IPS-18c (cell line): Measurements from ENCODE around the gene BDH2.

Source experiments
- H3K4me3 ChIP-seq: 2 replicates; pipeline ENCODE4 v1.7.0; 2013; ENCODE audit warnings: low read depth, mild to moderate bottlenecking, low read length, moderate library complexity; ENCODE audit not compliant: insufficient read depth
- H3K9me3 ChIP-seq: one replicate; pipeline ENCODE4 v1.6.1; 2013; ENCODE audit warnings: mild to moderate bottlenecking, low read length, moderate library complexity; ENCODE audit not compliant: control insufficient read depth, insufficient read depth

Gene BDH2

GRCh38 chr4:103099691-103100392, at the start of gene BDH2:
Gene BDH2 (minus strand): TSS chr4:103099834. CDS start chr4:103096254, 3,580 bp downstream.
- peak within 1 kb of the TSS; percentile 35 for H3K4me3 ChIP-seq

GRCh38 chr4:103144926-103145325, 45.3 kb upstream of the BDH2 start:
- H3K9me3 ChIP-seq: no peaks in the 10 kb centered on the region
- no peak overlapping the region for H3K4me3 ChIP-seq

More at GRCh38 chr4:103099691-103100392, at the start of gene BDH2:
- H3K9me3 ChIP-seq: no peaks in the 10 kb centered on the region

- no peaks in the 10 kb centered on the region for H3K9me3 ChIP-seq
These were observed 37.8 kb upstream of the BDH2 start for GRCh38 chr4:103137446-103137827.

GRCh38 chr4:103136671-103137445, 37.2 kb upstream of the BDH2 start:
- Histone ChIP-seq H3K9me3 (no peaks in the 10 kb centered on the region), H3K4me3 (no peak overlapping the region)

More at GRCh38 chr4:103137446-103137827, 37.8 kb upstream of the BDH2 start:
- H3K4me3 ChIP-seq: no peak overlapping the region

GRCh38 chr4:103129174-103129573, 29.5 kb upstream of the BDH2 start:
- no peak overlapping the region for H3K4me3 ChIP-seq
- no peaks in the 10 kb centered on the region for H3K9me3 ChIP-seq

GRCh38 chr4:103126126-103126525, 26.5 kb upstream of the BDH2 start:
- H3K4me3 ChIP-seq: no peak overlapping the region
- H3K9me3 ChIP-seq: no peaks in the 10 kb centered on the region

GRCh38 chr4:103123114-103123513, 23.5 kb upstream of the BDH2 start:
- Histone ChIP-seq H3K4me3 (no peak overlapping the region), H3K9me3 (no peaks in the 10 kb centered on the region)

- Histone ChIP-seq H3K4me3 (no peak overlapping the region), H3K9me3 (no peaks in the 10 kb centered on the region)
These were observed 18.5 kb upstream of the BDH2 start for GRCh38 chr4:103118166-103118565.

GRCh38 chr4:103111598-103111997, 12.0 kb upstream of the BDH2 start:
- Histone ChIP-seq H3K9me3 (no peaks in the 10 kb centered on the region), H3K4me3 (no peak overlapping the region)

GRCh38 chr4:103108542-103108941, 8.9 kb upstream of the BDH2 start:
- Histone ChIP-seq H3K9me3 (no peaks in the 10 kb centered on the region), H3K4me3 (no peak overlapping the region)

- no peaks in the 10 kb centered on the region for H3K9me3 ChIP-seq
These were observed 6.1 kb upstream of the BDH2 start for GRCh38 chr4:103105558-103106356.

GRCh38 chr4:103104886-103105285, 5.3 kb upstream of the BDH2 start:
- no peak overlapping the region for H3K4me3 ChIP-seq
- H3K9me3 ChIP-seq: no peaks in the 10 kb centered on the region

More at GRCh38 chr4:103105558-103106356, 6.1 kb upstream of the BDH2 start:
- no peak overlapping the region for H3K4me3 ChIP-seq

- no peak overlapping the region for H3K4me3 ChIP-seq
- H3K9me3 ChIP-seq: no peaks in the 10 kb centered on the region
These were observed 1.1 kb upstream of the BDH2 start for GRCh38 chr4:103100691-103101090.

GRCh38 chr4:103098756-103099440, 736 bp downstream of the BDH2 start:
- Histone ChIP-seq H3K9me3 (no peaks in the 10 kb centered on the region), H3K4me3 (peak overlapping the region; percentile 35)

GRCh38 chr4:103098341-103098740, 1.3 kb downstream of the BDH2 start:
- H3K9me3 ChIP-seq: no peaks in the 10 kb centered on the region
- H3K4me3 ChIP-seq: no peak overlapping the region

- no peaks in the 10 kb centered on the region for H3K9me3 ChIP-seq
- H3K4me3 ChIP-seq: no peak overlapping the region
These were observed 2.5 kb downstream of the BDH2 start for GRCh38 chr4:103097112-103097511.

- no peak overlapping the region for H3K4me3 ChIP-seq
These were observed 4.6 kb downstream of the BDH2 start for GRCh38 chr4:103095080-103095479.

More at GRCh38 chr4:103095080-103095479, 4.6 kb downstream of the BDH2 start:
- no peaks in the 10 kb centered on the region for H3K9me3 ChIP-seq
